NCI-H187 treated with DMSO at 0.1 percent for 48 hours (cell line): ENCODE results near the gene PPP1R36.
"Not testable (repeated sequence)": the region's sequence is repeated elsewhere in the genome, so short reads cannot be mapped to it uniquely, and the experiment has no call there.

Experiments used
- DNase-seq: peaks from one replicate; lab custom pipeline; 2025; lab: John Stamatoyannopoulos, UW

Gene PPP1R36

GRCh38 chr14:64520699-64521098 lies 29.1 kb upstream of the PPP1R36 start:
- no peak for DNase-seq

DNA sequence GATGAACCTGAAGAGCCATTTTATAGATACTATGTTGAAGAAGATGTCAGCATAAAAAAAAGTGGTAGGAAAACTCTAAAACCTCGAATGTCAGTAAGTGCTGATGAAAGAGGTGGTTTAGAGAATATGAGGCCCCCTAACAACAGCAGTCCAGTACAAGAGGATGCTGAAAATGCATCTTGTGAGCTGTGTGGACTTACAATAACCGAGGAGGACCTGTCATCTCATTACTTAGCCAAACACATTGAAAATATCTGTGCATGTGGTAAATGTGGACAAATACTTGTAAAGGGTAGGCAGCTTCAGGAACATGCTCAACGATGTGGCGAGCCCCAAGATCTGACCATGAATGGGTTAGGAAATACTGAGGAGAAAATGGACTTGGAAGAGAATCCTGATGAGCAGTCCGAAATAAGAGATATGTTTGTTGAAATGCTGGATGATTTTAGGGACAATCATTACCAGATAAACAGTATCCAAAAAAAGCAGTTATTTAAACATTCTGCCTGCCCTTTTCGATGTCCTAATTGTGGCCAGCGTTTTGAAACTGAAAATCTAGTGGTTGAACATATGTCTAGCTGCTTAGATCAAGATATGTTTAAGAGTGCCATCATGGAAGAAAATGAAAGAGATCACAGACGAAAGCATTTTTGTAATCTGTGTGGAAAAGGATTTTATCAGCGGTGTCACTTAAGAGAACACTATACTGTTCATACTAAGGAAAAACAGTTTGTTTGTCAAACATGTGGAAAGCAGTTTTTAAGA lies 27.0 kb upstream of the PPP1R36 start:
- no peak for DNase-seq

GRCh38 chr14:64525354-64525753 lies 24.4 kb upstream of the PPP1R36 start:
- no peak for DNase-seq

- DNase-seq, result no peak
Measured at GRCh38 chr14:64531567-64531966, 18.2 kb upstream of the PPP1R36 start.

- DNase-seq, result no peak
Measured at GRCh38 chr14:64536488-64537245, 13.1 kb upstream of the PPP1R36 start.

DNA sequence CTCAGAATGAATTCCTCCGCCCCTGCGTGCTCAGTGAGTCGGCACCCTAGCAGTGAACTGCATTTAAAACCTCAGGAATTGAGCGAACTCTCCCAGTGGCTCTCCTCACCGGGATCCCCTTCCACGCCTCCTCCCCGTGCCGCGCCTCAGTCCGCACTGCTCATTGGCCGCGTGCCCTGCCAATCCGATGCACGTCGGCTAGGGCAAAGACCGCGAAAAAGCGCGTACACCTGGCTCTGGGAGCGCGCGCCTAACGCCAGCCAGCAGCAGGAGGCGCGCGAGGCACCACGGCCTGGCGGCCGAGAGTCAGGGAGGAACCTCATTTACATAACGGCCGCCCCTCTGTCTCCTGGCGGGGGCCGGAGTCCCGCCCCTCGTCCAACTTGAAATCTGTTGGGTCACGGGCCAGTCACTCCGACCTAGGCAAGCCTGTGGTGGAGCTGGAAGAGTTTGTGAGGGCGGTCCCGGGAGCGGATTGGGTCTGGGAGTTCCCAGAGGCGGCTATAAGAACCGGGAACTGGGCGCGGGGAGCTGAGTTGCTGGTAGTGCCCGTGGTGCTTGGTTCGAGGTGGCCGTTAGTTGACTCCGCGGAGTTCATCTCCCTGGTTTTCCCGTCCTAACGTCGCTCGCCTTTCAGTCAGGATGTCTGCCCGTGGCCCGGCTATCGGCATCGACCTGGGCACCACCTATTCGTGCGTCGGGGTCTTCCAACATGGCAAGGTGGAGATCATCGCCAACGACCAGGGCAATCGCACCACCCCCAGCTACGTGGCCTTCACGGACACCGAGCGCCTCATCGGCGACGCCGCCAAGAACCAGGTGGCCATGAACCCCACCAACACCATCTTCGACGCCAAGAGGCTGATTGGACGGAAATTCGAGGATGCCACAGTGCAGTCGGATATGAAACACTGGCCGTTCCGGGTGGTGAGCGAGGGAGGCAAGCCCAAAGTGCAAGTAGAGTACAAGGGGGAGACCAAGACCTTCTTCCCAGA lies 9.3 kb upstream of the PPP1R36 start, which contains the start of gene HSPA2:
Gene HSPA2 (plus strand): TSS at position 534 of the 995 bp plus-strand sequence. CDS start 109 bp downstream, at position 643.
- peak; percentile 82 for DNase-seq

DNA sequence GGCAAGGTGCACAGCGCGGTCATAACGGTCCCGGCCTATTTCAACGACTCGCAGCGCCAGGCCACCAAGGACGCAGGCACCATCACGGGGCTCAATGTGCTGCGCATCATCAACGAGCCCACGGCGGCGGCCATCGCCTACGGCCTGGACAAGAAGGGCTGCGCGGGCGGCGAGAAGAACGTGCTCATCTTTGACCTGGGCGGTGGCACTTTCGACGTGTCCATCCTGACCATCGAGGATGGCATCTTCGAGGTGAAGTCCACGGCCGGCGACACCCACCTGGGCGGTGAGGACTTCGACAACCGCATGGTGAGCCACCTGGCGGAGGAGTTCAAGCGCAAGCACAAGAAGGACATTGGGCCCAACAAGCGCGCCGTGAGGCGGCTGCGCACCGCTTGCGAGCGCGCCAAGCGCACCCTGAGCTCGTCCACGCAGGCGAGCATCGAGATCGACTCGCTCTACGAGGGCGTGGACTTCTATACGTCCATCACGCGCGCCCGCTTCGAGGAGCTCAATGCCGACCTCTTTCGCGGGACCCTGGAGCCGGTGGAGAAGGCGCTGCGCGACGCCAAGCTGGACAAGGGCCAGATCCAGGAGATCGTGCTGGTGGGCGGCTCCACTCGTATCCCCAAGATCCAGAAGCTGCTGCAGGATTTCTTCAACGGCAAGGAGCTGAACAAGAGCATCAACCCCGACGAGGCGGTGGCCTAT lies 8.3 kb upstream of the PPP1R36 start:
- no peak for DNase-seq

- DNase-seq, result no peak
Measured at GRCh38 chr14:64541972-64542835, 7.6 kb upstream of the PPP1R36 start.

DNA sequence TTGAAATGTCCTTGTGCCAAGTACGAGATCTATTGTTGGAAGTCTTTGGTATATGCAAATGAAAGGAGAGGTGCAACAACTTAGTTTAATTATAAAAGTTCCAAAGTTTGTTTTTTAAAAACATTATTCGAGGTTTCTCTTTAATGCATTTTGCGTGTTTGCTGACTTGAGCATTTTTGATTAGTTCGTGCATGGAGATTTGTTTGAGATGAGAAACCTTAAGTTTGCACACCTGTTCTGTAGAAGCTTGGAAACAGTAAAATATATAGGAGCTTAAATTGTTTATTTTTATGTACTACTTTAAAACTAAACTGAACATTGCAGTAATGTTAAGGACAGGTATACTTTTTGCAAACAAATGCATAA lies 6.9 kb upstream of the PPP1R36 start:
- DNase-seq, result no peak

DNA sequence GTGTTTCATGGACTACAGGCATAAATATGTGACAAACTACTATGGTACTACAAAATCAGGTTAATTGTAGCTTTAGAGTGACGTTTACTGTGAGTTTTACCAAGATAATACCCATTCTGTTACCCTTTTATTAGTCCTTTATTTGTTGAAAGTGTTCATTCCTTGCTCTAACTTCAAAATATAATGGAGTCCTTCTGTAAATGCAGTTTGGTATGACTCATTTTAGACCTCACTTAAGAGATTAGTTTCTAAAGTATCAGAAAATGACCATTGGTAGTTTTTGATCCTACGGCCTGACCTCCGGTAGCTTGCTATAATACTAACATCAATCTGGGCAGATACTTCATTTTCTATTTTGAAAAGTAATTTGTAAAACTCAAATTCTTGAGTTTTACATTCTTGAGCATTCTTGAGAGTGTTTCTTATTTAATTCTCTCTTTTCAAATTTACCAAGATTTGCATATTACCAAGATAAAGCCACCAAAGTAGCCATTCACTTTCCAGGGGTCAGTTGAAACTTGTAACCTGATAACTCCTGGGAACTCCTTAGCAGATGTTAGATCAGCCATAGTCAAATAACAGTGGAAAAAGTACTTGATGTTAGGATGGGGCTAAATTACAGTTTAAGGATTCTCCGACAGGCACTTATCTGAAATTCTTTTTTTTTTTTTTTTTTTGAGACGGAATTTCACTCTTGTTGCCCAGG lies 5.0 kb upstream of the PPP1R36 start:
- DNase-seq, result no peak

GRCh38 chr14:64549016-64549415 lies 745 bp upstream of the PPP1R36 start:
- DNase-seq, result no peak

- DNase-seq, result no peak
Measured at GRCh38 chr14:64550621-64551333, 1.0 kb downstream of the PPP1R36 start.

DNA sequence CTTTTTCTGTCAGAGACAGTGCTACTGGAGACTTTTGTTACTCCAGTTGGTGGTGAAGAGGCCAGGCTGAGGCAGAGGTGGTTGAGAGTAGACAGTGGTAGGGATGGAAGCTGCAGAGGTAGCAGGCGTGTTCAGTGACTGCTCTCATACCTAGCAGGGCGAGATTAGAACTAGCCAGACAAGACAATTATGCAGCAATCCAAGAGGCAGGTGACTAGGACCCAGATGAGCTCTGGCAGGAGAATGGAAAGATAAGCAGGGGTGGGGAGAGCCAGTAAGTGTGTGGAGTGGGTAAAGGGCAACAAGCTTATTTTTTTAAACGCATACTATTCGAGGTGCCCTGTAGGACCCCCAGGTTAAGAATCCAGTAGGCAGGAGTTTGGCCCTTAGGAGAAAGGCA lies 4.8 kb downstream of the PPP1R36 start:
- no peak for DNase-seq

GRCh38 chr14:64556526-64556925 lies 6.8 kb downstream of the PPP1R36 start:
- no peak for DNase-seq

DNA sequence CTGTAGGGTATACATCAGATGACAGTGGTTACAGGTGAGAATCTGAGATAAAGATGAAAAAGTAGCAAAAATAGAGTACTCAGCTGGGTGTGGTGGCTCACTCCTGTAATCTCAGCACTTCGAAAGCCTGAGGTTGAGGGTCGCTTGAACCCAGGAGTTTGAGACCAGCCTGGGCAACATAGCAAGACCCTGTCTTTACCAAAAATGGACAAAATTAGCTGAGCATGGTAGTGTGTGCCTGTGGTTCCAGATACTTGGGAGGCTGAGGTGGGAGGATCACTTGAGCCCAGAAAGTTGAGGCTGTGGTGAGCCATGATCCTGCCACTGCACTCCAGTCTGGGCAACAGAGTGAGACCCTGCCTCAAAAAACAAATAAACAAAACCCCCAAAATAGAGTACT lies 8.5 kb downstream of the PPP1R36 start:
- DNase-seq, result not testable (repeated sequence)

DNA sequence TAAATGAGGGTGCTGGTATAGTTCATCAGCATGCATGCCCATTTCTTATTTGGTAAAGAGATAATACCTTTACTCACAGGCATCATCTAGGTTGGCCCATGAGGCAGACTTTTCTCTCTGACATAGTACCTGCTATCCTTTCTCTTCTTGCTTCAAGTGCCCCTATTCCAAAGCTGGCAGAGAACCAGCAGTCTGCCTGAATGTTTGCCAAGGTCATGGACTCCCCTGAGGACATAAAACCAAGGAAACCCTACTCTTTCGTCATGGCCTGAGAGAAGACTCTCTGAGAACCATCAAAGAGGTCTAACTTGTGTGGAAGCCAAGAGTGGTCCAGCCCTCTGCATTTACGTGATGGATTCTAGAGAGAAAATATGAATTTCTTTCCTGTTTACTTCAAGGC lies 11.9 kb downstream of the PPP1R36 start:
- no peak for DNase-seq

GRCh38 chr14:64562436-64562835 lies 12.7 kb downstream of the PPP1R36 start:
- no peak for DNase-seq

GRCh38 chr14:64563696-64564095 lies 13.9 kb downstream of the PPP1R36 start:
- no peak for DNase-seq

GRCh38 chr14:64566651-64567122 lies 16.9 kb downstream of the PPP1R36 start:
- no peak for DNase-seq
